Measurements from ENCODE around the gene CTNND2. TPM values are rescaled to one million over a fixed set of nuclear protein-coding genes. Genes with fewer than 3 reads are reported as not detected.

The CTNND2 gene
- total RNA-seq, 1 donor from 2014 or later = 0.29 TPM

DNA sequence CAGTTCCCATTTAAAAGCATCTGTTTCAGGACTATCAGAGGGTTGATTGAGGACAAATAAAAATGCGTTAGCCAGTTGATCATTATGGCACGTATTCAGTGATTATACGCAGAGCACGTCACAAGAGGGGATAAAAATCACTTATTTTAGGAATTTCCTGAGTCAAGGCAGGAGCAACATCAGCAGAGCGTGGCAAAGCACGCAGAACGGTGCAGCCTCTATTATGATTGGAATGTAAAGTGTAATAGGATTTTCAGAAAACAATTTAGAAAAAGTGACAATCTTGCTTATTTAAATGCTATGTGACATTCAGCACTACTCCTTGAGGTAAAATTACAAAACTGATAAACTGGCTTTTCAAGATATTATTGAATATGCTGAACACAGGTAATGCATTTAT, 729.7 kb downstream of the CTNND2 start:
- no peak for TF ChIP-seq CTCF (IDR thresholded peaks at IDR 0.05; ENCODE audit: insufficient read depth, low read length, poor library complexity, severe bottlenecking)
- Histone ChIP-seq H3K36me3 (ENCODE audit: control insufficient read depth, insufficient read depth, low read length) (no peaks in the 10 kb centered on the region), H3K4me3 (ENCODE audit: low read depth, low read length) (no peak overlapping the region), H3K27me3 (ENCODE audit: control insufficient read depth, insufficient read depth, low read length) (no peaks in the 10 kb centered on the region)
- no peak for DNase-seq (ENCODE audit: low read depth)

- Histone ChIP-seq H3K27me3 (ENCODE audit: control insufficient read depth, insufficient read depth, low read length) (no peaks in the 10 kb centered on the region), H3K36me3 (ENCODE audit: control insufficient read depth, insufficient read depth, low read length) (no peaks in the 10 kb centered on the region), H3K4me3 (ENCODE audit: low read depth, low read length) (no peak overlapping the region)
- no peak for DNase-seq (ENCODE audit: low read depth)
- no peak for TF ChIP-seq CTCF (IDR thresholded peaks at IDR 0.05; ENCODE audit: insufficient read depth, low read length, poor library complexity, severe bottlenecking)
These were observed 731.8 kb downstream of the CTNND2 start for GRCh38 chr5:11172484-11172883.

DNA sequence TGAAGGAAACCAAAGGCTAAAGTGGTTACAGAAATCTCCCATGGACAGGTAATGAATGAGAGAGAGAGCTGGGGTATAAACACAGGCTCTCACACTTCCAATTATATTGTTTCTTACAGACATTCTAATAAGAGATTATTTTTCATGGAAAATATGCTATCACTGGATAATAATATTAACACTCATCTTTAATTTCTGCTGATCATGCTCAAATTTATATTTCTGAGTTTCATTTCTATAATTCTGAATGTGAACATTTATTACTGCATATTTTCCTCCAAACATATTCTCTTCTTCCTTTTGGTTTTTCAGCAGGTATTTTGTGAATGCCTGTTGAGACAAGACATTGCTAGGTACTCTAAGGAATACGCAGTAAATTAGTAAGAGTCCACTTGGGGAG, 733.0 kb downstream of the CTNND2 start:
- H3K36me3 ChIP-seq (ENCODE audit: control insufficient read depth, insufficient read depth, low read length) = no peaks in the 10 kb centered on the region
- no peak for TF ChIP-seq CTCF (IDR thresholded peaks at IDR 0.05; ENCODE audit: insufficient read depth, low read length, poor library complexity, severe bottlenecking)
- H3K4me3 ChIP-seq (ENCODE audit: low read depth, low read length) = no peak overlapping the region
- no peaks in the 10 kb centered on the region for H3K27me3 ChIP-seq (ENCODE audit: control insufficient read depth, insufficient read depth, low read length)
- no peak for DNase-seq (ENCODE audit: low read depth)

GRCh38 chr5:11166923-11167322, 737.3 kb downstream of the CTNND2 start:
- TF ChIP-seq CTCF (IDR thresholded peaks at IDR 0.05; ENCODE audit: insufficient read depth, low read length, poor library complexity, severe bottlenecking) = no peak
- Histone ChIP-seq H3K36me3 (ENCODE audit: control insufficient read depth, insufficient read depth, low read length) (no peaks in the 10 kb centered on the region), H3K27me3 (ENCODE audit: control insufficient read depth, insufficient read depth, low read length) (no peaks in the 10 kb centered on the region), H3K4me3 (ENCODE audit: low read depth, low read length) (no peak overlapping the region)
- peak; percentile 25 for DNase-seq (ENCODE audit: low read depth)

GRCh38 chr5:11164531-11165294, 739.5 kb downstream of the CTNND2 start:
- Histone ChIP-seq H3K4me3 (ENCODE audit: low read depth, low read length) (no peak overlapping the region), H3K27me3 (ENCODE audit: control insufficient read depth, insufficient read depth, low read length) (no peaks in the 10 kb centered on the region), H3K36me3 (ENCODE audit: control insufficient read depth, insufficient read depth, low read length) (no peaks in the 10 kb centered on the region)
- TF ChIP-seq CTCF (IDR thresholded peaks at IDR 0.05; ENCODE audit: insufficient read depth, low read length, poor library complexity, severe bottlenecking) = no peak
- no peak for DNase-seq (ENCODE audit: low read depth)

- DNase-seq (ENCODE audit: low read depth) = no peak
- Histone ChIP-seq H3K27me3 (ENCODE audit: control insufficient read depth, insufficient read depth, low read length) (no peaks in the 10 kb centered on the region), H3K36me3 (ENCODE audit: control insufficient read depth, insufficient read depth, low read length) (no peaks in the 10 kb centered on the region), H3K4me3 (ENCODE audit: low read depth, low read length) (no peak overlapping the region)
- no peak for TF ChIP-seq CTCF (IDR thresholded peaks at IDR 0.05; ENCODE audit: insufficient read depth, low read length, poor library complexity, severe bottlenecking)
These were observed 747.1 kb downstream of the CTNND2 start for GRCh38 chr5:11157132-11157531.
